ENCODE measurements around the gene C1QTNF6.

C1QTNF6 gene

DNA sequence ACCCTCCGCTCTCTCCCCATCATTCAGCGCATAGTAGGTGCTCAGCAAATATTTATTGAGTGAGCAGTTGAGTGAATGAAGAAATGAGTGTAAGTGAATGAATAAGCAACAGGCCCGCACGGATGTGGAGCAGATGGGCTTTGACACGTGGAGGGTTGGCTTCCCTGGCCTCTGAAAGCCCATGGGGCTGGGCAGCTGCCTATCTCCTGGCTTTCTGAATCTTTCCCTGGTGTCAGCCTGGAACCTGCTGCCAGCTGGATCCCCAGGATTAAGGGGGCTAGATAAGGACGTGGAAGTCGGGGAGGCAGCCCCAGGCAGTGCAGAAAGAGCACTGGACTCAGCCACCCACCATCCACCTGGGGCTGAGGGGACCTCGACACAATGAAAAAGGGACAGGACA is 50.9 kb downstream of the C1QTNF6 start:
- Histone ChIP-seq H3K4me3 (ENCODE audit: insufficient read length, low read depth) (no peak overlapping the region), H3K36me3 (ENCODE audit: insufficient read depth, insufficient read length, low read length) (peaks cover 2% of the 10 kb centered on the region), H3K27me3 (ENCODE audit: insufficient read depth, insufficient read length) (no peaks in the 10 kb centered on the region), H3K9me3 (ENCODE audit: insufficient read depth, low read length) (no peaks in the 10 kb centered on the region), H3K9ac (ENCODE audit: insufficient read length, low read depth) (no peak overlapping the region), H3K4me1 (ENCODE audit: insufficient read depth, insufficient read length) (peaks cover 10% of the 10 kb centered on the region)
- no peak for DNase-seq (ENCODE audit: low read depth, low spot score)
- TF ChIP-seq SUZ12 (IDR thresholded peaks at IDR 0.05; ENCODE audit: extremely low read depth, insufficient read depth, insufficient read length) (no peak), ZNF274 (IDR thresholded peaks at IDR 0.05; ENCODE audit: low read depth, low read length) (no peak), YY1 (IDR thresholded peaks at IDR 0.05; ENCODE audit: insufficient read depth, insufficient read length) (no peak)

DNA sequence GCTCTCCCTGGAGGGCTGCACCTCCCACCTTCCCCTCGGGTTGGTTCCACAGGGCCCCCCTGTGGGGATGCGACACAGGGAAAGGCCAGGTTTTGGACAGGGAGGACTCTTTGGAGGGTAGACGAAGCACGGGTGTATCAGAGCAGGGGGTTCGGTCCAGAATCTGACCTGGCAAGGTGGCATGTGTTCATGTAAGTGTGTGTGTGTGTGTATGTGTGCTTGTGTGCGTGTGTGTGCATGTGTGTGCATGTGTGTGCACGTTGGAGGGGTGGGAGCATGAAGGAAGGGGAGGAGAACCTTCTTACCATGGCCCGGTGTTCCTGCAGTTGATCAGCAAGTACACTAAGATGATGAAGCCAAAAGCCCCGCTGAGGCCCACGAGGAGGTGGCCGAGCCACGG is 53.0 kb downstream of the C1QTNF6 start:
- no peak overlapping the region for H3K9ac ChIP-seq (ENCODE audit: insufficient read length, low read depth)
- no peak for TF ChIP-seq SUZ12 (IDR thresholded peaks at IDR 0.05; ENCODE audit: extremely low read depth, insufficient read depth, insufficient read length)
- TF ChIP-seq YY1 (IDR thresholded peaks at IDR 0.05; ENCODE audit: insufficient read depth, insufficient read length): no peak
- no peak for TF ChIP-seq ZNF274 (IDR thresholded peaks at IDR 0.05; ENCODE audit: low read depth, low read length)
- peaks cover 10% of the 10 kb centered on the region for H3K4me1 ChIP-seq (ENCODE audit: insufficient read depth, insufficient read length)
- H3K4me3 ChIP-seq (ENCODE audit: insufficient read length, low read depth): no peak overlapping the region
- H3K36me3 ChIP-seq (ENCODE audit: insufficient read depth, insufficient read length, low read length): no peaks in the 10 kb centered on the region
- no peaks in the 10 kb centered on the region for H3K27me3 ChIP-seq (ENCODE audit: insufficient read depth, insufficient read length)
- no peaks in the 10 kb centered on the region for H3K9me3 ChIP-seq (ENCODE audit: insufficient read depth, low read length)
- no peak for DNase-seq (ENCODE audit: low read depth, low spot score)

DNA sequence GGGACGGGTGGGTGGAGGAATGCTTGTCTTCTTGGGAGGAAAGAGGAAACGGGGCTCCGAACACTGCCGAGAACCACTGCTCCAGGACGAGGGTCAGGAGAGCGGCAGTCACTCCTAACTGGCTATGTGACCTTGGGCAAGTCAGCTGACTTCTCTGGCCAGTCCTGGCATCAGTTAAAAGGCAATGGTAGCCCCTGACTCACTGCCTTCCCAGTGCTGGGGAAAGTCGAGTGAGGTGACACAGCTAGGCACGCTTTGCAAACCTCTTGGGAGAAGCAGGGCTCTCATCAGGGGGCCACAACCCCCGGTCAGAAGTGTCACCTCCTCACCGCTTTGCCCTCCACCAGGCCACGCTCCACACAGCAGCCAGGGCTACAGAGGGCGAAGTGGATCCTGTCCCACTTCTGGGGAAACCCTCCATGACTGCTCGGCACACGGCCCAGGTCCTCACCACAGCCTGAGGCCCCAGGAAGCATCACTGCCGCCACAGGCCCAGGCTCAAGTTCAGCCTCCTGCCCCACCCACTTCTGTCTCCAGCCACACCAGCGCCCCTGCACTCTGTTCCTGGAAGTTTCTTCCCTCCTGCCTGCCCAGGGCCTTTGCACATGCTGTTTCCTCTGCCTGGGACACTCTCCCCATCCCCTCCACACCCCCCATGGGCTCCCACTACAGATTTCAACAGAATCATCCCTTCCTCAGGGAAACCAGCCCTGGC is 54.6 kb downstream of the C1QTNF6 start:
- Histone ChIP-seq H3K4me3 (ENCODE audit: insufficient read length, low read depth) (no peak overlapping the region), H3K9me3 (ENCODE audit: insufficient read depth, low read length) (no peaks in the 10 kb centered on the region), H3K36me3 (ENCODE audit: insufficient read depth, insufficient read length, low read length) (no peaks in the 10 kb centered on the region), H3K9ac (ENCODE audit: insufficient read length, low read depth) (no peak overlapping the region), H3K27me3 (ENCODE audit: insufficient read depth, insufficient read length) (no peaks in the 10 kb centered on the region), H3K4me1 (ENCODE audit: insufficient read depth, insufficient read length) (peaks cover 7% of the 10 kb centered on the region)
- DNase-seq (ENCODE audit: low read depth, low spot score): no peak
- TF ChIP-seq YY1 (IDR thresholded peaks at IDR 0.05; ENCODE audit: insufficient read depth, insufficient read length): no peak
- no peak for TF ChIP-seq ZNF274 (IDR thresholded peaks at IDR 0.05; ENCODE audit: low read depth, low read length)

DNA sequence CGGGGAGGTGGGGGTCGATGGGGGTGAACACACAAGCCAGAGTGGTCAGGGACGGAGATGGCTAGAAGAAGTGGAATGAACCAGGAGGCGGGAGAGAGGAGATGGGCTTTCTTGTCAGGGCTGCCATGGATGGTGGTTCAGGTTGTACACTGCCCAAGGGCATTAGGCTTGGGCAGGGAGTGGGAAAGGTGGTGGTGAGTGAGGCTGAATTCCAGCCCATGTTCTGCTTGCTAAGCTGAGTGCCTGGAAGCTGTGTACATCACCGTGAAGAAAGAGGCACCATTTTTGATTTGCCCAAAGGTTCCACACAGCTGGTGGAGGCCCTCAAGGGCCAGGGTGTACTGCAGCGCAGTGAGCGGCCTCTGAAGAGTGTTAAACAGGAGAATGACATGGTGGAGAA is 55.3 kb downstream of the C1QTNF6 start:
- Histone ChIP-seq H3K4me3 (ENCODE audit: insufficient read length, low read depth) (no peak overlapping the region), H3K36me3 (ENCODE audit: insufficient read depth, insufficient read length, low read length) (no peaks in the 10 kb centered on the region), H3K27me3 (ENCODE audit: insufficient read depth, insufficient read length) (no peaks in the 10 kb centered on the region), H3K9me3 (ENCODE audit: insufficient read depth, low read length) (no peaks in the 10 kb centered on the region), H3K9ac (ENCODE audit: insufficient read length, low read depth) (no peak overlapping the region), H3K4me1 (ENCODE audit: insufficient read depth, insufficient read length) (peaks cover 7% of the 10 kb centered on the region)
- no peak for TF ChIP-seq SUZ12 (IDR thresholded peaks at IDR 0.05; ENCODE audit: extremely low read depth, insufficient read depth, insufficient read length)
- TF ChIP-seq YY1 (IDR thresholded peaks at IDR 0.05; ENCODE audit: insufficient read depth, insufficient read length): no peak
- no peak for TF ChIP-seq ZNF274 (IDR thresholded peaks at IDR 0.05; ENCODE audit: low read depth, low read length)
- no peak for DNase-seq (ENCODE audit: low read depth, low spot score)
